HEK293 (cell line): Measurements from ENCODE around the gene DYNLT4.

Experiments used
- FEZF1 ChIP-seq: fragments of 450-650 bp; formaldehyde crosslinking; IDR thresholded peaks from 2 replicates; pipeline ENCODE4 v1.5.1; 2016; ENCODE audit warnings: missing biosample characterization, missing genetic modification characterization
- GLI2 ChIP-seq: fragments of 450-650 bp; formaldehyde crosslinking; IDR thresholded peaks from 2 replicates; pipeline ENCODE4; 2017; ENCODE audit warnings: missing biosample characterization, missing genetic modification characterization, low read depth, borderline replicate concordance
- GLIS2 ChIP-seq: fragments of 450-650 bp; formaldehyde crosslinking; IDR thresholded peaks from 2 replicates; pipeline ENCODE4 v1.5.1; 2016; ENCODE audit warnings: missing biosample characterization, missing genetic modification characterization
- KLF1 ChIP-seq: fragments of 450-650 bp; formaldehyde crosslinking; IDR thresholded peaks from 2 replicates; pipeline ENCODE4 v1.5.1; 2016; ENCODE audit warnings: missing biosample characterization, missing genetic modification characterization
- KLF7 ChIP-seq: fragments of 450-650 bp; formaldehyde crosslinking; IDR thresholded peaks from 2 replicates; pipeline ENCODE4 v1.5.1; 2016; ENCODE audit warnings: missing biosample characterization, missing genetic modification characterization, borderline replicate concordance
- PRDM1 ChIP-seq: fragments of 450-650 bp; formaldehyde crosslinking; IDR thresholded peaks from 2 replicates; pipeline ENCODE4; 2016; ENCODE audit warnings: missing biosample characterization, missing genetic modification characterization
- RBAK ChIP-seq: fragments of 450-650 bp; formaldehyde crosslinking; IDR thresholded peaks from 2 replicates; pipeline ENCODE4 v1.5.1; 2016; ENCODE audit warnings: missing biosample characterization, missing genetic modification characterization
- TRIM28 ChIP-seq: IDR thresholded peaks from 2 replicates; pipeline ENCODE4 v1.6.1; 2011; ENCODE audit warnings: low read length, control low read depth, borderline replicate concordance
- ZBTB21 ChIP-seq: fragments of 450-650 bp; formaldehyde crosslinking; IDR thresholded peaks from 2 replicates; pipeline ENCODE4 v1.5.1; 2017; ENCODE audit warnings: missing biosample characterization, missing genetic modification characterization
- ZNF157 ChIP-seq: fragments of 450-650 bp; formaldehyde crosslinking; IDR thresholded peaks from 2 replicates; pipeline ENCODE4 v1.5.1; 2016; ENCODE audit warnings: missing biosample characterization, missing genetic modification characterization
- ZNF239 ChIP-seq: fragments of 450-650 bp; formaldehyde crosslinking; IDR thresholded peaks from 2 replicates; pipeline ENCODE4 v1.5.1; 2016; ENCODE audit warnings: missing biosample characterization, missing genetic modification characterization
- ZNF350 ChIP-seq: fragments of 450-650 bp; formaldehyde crosslinking; IDR thresholded peaks from 2 replicates; pipeline ENCODE4 v1.5.0; 2017; ENCODE audit warnings: missing biosample characterization, mild to moderate bottlenecking, missing genetic modification characterization
- ZNF416 ChIP-seq: fragments of 450-650 bp; formaldehyde crosslinking; IDR thresholded peaks from 2 replicates; pipeline ENCODE4 v1.5.1; 2016; ENCODE audit warnings: missing biosample characterization, missing genetic modification characterization
- ZNF555 ChIP-seq: fragments of 450-650 bp; formaldehyde crosslinking; conservative IDR thresholded peaks from 2 replicates; pipeline ENCODE4 v1.5.1; 2017; ENCODE audit warnings: missing biosample characterization, mild to moderate bottlenecking, missing genetic modification characterization, inconsistent platforms
- ZNF600 ChIP-seq: fragments of 450-650 bp; formaldehyde crosslinking; IDR thresholded peaks from 2 replicates; pipeline ENCODE4 v1.5.1; 2016; ENCODE audit warnings: missing biosample characterization, missing genetic modification characterization
- ZNF658 ChIP-seq: fragments of 450-650 bp; formaldehyde crosslinking; IDR thresholded peaks from 2 replicates; pipeline ENCODE4; 2016; ENCODE audit warnings: missing biosample characterization, missing genetic modification characterization
- ZNF776 ChIP-seq: fragments of 450-650 bp; formaldehyde crosslinking; IDR thresholded peaks from 2 replicates; pipeline ENCODE4 v1.5.0; 2017; ENCODE audit warnings: missing biosample characterization, missing genetic modification characterization, borderline replicate concordance
- ZNF785 ChIP-seq: fragments of 450-650 bp; formaldehyde crosslinking; IDR thresholded peaks from 2 replicates; pipeline ENCODE4 v1.5.1; 2016; ENCODE audit warnings: missing biosample characterization, missing genetic modification characterization
- ZSCAN23 ChIP-seq: fragments of 450-650 bp; formaldehyde crosslinking; IDR thresholded peaks from 2 replicates; pipeline ENCODE4 v1.5.1; 2016; ENCODE audit warnings: missing biosample characterization, missing genetic modification characterization
- TF ChIP-seq, protein P1 (sequence below): fragments of 450-650 bp; formaldehyde crosslinking; IDR thresholded peaks from 2 replicates; pipeline ENCODE4 v1.5.1; 2016; ENCODE audit warnings: missing biosample characterization, missing genetic modification characterization
- TF ChIP-seq, protein P2 (sequence below): fragments of 450-650 bp; formaldehyde crosslinking; IDR thresholded peaks from 2 replicates; pipeline ENCODE4 v1.5.1; 2016; ENCODE audit warnings: missing biosample characterization, missing genetic modification characterization
- TF ChIP-seq, protein P3 (sequence below): fragments of 450-650 bp; formaldehyde crosslinking; IDR thresholded peaks from 2 replicates; pipeline ENCODE4 v1.5.0; 2017; ENCODE audit warnings: missing biosample characterization, missing genetic modification characterization, borderline replicate concordance
- TF ChIP-seq, protein P4 (sequence below): fragments of 450-650 bp; formaldehyde crosslinking; IDR thresholded peaks from 2 replicates; pipeline ENCODE4 v1.5.1; 2017; ENCODE audit warnings: missing biosample characterization, missing genetic modification characterization
- TF ChIP-seq, protein P5 (sequence below): sonication (generic); formaldehyde crosslinking; IDR thresholded peaks from 2 replicates; pipeline ENCODE4 v1.8.1; 2022; ENCODE audit warnings: mild to moderate bottlenecking, moderate library complexity, missing genetic modification reagents
- TF ChIP-seq, protein P6 (sequence below): fragments of 450-650 bp; formaldehyde crosslinking; IDR thresholded peaks from 2 replicates; pipeline ENCODE4 v1.5.1; 2016; ENCODE audit warnings: missing biosample characterization, missing genetic modification characterization, borderline replicate concordance

The DYNLT4 gene

DNA sequence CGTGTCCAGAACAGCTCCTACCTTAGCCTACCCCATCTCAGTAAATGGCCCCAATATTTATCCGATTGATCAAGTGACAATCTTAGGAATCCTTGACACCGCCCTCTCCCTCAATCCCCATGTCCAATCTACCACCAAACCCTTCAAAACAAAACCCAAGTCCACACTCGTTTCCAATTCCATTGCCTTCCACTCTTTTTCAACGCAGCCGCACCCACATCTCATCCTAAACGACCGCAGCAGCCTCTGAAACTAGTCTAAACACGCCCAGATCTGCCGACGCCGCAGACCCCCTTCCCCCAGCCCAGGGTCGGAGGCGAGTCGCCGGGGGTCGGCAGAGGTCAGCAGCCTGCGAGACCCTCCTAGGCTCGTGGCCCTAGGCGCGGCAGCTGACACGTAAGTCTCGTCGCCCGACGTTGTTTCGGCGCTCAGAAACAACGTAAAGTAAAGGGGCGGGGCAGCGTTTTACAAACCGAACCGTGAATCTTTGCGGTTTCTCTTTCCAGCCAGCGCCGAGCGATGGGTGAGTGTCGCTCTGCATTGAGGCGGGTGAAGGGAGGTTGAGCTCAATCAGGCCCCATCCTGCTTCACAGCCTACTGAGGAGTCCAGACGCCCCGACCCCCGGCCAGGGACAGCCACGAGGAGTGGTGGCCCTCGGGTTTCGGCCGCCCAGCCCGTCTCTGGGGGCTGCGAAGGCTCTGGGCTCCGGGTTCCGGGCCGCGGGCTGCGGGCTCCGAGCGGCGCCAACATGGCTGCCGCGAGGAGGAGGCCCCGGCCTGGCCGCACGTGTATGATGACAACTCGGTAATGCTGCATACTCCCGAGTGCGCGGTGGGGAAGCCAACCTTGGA lies 31.8 kb downstream of the DYNLT4 start, which contains the start of gene RPS8 (continued):
- TF ChIP-seq, protein P1, sequence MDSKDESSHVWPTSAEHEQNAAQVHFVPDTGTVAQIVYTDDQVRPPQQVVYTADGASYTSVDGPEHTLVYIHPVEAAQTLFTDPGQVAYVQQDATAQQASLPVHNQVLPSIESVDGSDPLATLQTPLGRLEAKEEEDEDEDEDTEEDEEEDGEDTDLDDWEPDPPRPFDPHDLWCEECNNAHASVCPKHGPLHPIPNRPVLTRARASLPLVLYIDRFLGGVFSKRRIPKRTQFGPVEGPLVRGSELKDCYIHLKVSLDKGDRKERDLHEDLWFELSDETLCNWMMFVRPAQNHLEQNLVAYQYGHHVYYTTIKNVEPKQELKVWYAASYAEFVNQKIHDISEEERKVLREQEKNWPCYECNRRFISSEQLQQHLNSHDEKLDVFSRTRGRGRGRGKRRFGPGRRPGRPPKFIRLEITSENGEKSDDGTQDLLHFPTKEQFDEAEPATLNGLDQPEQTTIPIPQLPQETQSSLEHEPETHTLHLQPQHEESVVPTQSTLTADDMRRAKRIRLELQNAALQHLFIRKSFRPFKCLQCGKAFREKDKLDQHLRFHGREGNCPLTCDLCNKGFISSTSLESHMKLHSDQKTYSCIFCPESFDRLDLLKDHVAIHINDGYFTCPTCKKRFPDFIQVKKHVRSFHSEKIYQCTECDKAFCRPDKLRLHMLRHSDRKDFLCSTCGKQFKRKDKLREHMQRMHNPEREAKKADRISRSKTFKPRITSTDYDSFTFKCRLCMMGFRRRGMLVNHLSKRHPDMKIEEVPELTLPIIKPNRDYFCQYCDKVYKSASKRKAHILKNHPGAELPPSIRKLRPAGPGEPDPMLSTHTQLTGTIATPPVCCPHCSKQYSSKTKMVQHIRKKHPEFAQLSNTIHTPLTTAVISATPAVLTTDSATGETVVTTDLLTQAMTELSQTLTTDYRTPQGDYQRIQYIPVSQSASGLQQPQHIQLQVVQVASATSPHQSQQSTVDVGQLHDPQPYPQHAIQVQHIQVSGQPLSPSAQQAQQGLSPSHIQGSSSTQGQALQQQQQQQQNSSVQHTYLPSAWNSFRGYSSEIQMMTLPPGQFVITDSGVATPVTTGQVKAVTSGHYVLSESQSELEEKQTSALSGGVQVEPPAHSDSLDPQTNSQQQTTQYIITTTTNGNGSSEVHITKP (tag by site-specific recombination), result peak; percentile 26; the same call in 1 of the 2 replicates
- peak; percentile 87 for TF ChIP-seq GLIS2 (tag by site-specific recombination)
- no peak for TF ChIP-seq GLI2 (tag by site-specific recombination)
- no peak; the same call in 1 of the 2 replicates for TF ChIP-seq FEZF1
- TF ChIP-seq, protein P2, sequence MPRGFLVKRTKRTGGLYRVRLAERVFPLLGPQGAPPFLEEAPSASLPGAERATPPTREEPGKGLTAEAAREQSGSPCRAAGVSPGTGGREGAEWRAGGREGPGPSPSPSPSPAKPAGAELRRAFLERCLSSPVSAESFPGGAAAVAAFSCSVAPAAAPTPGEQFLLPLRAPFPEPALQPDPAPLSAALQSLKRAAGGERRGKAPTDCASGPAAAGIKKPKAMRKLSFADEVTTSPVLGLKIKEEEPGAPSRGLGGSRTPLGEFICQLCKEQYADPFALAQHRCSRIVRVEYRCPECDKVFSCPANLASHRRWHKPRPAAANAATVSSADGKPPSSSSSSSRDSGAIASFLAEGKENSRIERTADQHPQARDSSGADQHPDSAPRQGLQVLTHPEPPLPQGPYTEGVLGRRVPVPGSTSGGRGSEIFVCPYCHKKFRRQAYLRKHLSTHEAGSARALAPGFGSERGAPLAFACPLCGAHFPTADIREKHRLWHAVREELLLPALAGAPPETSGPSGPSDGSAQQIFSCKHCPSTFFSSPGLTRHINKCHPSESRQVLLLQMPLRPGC (tag by site-specific recombination), result peak; percentile 18; the same call in 1 of the 2 replicates
- no peak for TF ChIP-seq ZNF157 (tag by site-specific recombination)
- no peak for TF ChIP-seq ZSCAN23 (tag by site-specific recombination)
- no peak for TF ChIP-seq PRDM1
- TF ChIP-seq, protein P3, sequence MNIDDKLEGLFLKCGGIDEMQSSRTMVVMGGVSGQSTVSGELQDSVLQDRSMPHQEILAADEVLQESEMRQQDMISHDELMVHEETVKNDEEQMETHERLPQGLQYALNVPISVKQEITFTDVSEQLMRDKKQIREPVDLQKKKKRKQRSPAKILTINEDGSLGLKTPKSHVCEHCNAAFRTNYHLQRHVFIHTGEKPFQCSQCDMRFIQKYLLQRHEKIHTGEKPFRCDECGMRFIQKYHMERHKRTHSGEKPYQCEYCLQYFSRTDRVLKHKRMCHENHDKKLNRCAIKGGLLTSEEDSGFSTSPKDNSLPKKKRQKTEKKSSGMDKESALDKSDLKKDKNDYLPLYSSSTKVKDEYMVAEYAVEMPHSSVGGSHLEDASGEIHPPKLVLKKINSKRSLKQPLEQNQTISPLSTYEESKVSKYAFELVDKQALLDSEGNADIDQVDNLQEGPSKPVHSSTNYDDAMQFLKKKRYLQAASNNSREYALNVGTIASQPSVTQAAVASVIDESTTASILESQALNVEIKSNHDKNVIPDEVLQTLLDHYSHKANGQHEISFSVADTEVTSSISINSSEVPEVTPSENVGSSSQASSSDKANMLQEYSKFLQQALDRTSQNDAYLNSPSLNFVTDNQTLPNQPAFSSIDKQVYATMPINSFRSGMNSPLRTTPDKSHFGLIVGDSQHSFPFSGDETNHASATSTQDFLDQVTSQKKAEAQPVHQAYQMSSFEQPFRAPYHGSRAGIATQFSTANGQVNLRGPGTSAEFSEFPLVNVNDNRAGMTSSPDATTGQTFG, result no peak
- TF ChIP-seq, protein P4, sequence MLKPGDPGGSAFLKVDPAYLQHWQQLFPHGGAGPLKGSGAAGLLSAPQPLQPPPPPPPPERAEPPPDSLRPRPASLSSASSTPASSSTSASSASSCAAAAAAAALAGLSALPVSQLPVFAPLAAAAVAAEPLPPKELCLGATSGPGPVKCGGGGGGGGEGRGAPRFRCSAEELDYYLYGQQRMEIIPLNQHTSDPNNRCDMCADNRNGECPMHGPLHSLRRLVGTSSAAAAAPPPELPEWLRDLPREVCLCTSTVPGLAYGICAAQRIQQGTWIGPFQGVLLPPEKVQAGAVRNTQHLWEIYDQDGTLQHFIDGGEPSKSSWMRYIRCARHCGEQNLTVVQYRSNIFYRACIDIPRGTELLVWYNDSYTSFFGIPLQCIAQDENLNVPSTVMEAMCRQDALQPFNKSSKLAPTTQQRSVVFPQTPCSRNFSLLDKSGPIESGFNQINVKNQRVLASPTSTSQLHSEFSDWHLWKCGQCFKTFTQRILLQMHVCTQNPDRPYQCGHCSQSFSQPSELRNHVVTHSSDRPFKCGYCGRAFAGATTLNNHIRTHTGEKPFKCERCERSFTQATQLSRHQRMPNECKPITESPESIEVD (tag by site-specific recombination), result no peak
- TF ChIP-seq, protein P5, sequence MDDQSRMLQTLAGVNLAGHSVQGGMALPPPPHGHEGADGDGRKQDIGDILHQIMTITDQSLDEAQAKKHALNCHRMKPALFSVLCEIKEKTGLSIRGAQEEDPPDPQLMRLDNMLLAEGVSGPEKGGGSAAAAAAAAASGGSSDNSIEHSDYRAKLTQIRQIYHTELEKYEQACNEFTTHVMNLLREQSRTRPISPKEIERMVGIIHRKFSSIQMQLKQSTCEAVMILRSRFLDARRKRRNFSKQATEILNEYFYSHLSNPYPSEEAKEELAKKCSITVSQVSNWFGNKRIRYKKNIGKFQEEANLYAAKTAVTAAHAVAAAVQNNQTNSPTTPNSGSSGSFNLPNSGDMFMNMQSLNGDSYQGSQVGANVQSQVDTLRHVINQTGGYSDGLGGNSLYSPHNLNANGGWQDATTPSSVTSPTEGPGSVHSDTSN, result 0 out of 2 replicates have a peak, but pooled peaks have one; percentile 30
- TF ChIP-seq TRIM28, result peak; percentile 85
- TF ChIP-seq ZNF555 (tag by site-specific recombination), result no peak
- TF ChIP-seq ZBTB21, result peak; percentile 78
- no peak for TF ChIP-seq ZNF785 (tag by site-specific recombination)
- no peak for TF ChIP-seq ZNF416 (tag by site-specific recombination)
- TF ChIP-seq ZNF776, result no peak
- TF ChIP-seq ZNF600 (tag by site-specific recombination), result peak; percentile 89
- peak; percentile 78; the same call in 1 of the 2 replicates for TF ChIP-seq KLF1 (tag by site-specific recombination)
- TF ChIP-seq, protein P6, sequence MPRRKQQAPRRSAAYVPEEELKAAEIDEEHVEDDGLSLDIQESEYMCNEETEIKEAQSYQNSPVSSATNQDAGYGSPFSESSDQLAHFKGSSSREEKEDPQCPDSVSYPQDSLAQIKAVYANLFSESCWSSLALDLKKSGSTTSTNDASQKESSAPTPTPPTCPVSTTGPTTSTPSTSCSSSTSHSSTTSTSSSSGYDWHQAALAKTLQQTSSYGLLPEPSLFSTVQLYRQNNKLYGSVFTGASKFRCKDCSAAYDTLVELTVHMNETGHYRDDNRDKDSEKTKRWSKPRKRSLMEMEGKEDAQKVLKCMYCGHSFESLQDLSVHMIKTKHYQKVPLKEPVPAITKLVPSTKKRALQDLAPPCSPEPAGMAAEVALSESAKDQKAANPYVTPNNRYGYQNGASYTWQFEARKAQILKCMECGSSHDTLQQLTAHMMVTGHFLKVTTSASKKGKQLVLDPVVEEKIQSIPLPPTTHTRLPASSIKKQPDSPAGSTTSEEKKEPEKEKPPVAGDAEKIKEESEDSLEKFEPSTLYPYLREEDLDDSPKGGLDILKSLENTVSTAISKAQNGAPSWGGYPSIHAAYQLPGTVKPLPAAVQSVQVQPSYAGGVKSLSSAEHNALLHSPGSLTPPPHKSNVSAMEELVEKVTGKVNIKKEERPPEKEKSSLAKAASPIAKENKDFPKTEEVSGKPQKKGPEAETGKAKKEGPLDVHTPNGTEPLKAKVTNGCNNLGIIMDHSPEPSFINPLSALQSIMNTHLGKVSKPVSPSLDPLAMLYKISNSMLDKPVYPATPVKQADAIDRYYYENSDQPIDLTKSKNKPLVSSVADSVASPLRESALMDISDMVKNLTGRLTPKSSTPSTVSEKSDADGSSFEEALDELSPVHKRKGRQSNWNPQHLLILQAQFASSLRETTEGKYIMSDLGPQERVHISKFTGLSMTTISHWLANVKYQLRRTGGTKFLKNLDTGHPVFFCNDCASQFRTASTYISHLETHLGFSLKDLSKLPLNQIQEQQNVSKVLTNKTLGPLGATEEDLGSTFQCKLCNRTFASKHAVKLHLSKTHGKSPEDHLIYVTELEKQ, result no peak
- no peak for TF ChIP-seq ZNF658
- no peak for TF ChIP-seq ZNF239 (tag by site-specific recombination)
- TF ChIP-seq KLF7 (tag by site-specific recombination), result 0 out of 2 replicates have a peak, but pooled peaks have one; percentile 57
- no peak for TF ChIP-seq RBAK (tag by site-specific recombination)
- no peak for TF ChIP-seq ZNF350
